BLaER1 (cell line): ENCODE results near the gene ASPM.

Experiments used
- H3K27ac ChIP-seq: shearing (Covaris generic); formaldehyde crosslinking; 2 replicates; pipeline ENCODE4 v1.8.1; 2022
- H3K27me3 ChIP-seq: shearing (Covaris generic); formaldehyde crosslinking; 2 replicates; pipeline ENCODE4 v1.8.1; 2022
- H3K36me3 ChIP-seq: shearing (Covaris generic); formaldehyde crosslinking; 2 replicates; pipeline ENCODE4 v1.8.1; 2022
- H3K4me1 ChIP-seq: shearing (Covaris generic); formaldehyde crosslinking; 2 replicates; pipeline ENCODE4 v1.8.1; 2022
- H3K4me2 ChIP-seq: shearing (Covaris generic); formaldehyde crosslinking; 2 replicates; pipeline ENCODE4 v1.8.1; 2022
- H3K4me3 ChIP-seq: shearing (Covaris generic); formaldehyde crosslinking; 2 replicates; pipeline ENCODE4 v1.8.1; 2022
- H3K9ac ChIP-seq: shearing (Covaris generic); formaldehyde crosslinking; 2 replicates; pipeline ENCODE4 v1.8.1; 2022
- H3K9me3 ChIP-seq: shearing (Covaris generic); formaldehyde crosslinking; 2 replicates; pipeline ENCODE4 v1.8.1; 2022
- H4K20me1 ChIP-seq: shearing (Covaris generic); formaldehyde crosslinking; 2 replicates; pipeline ENCODE4 v1.8.1; 2022
- Cebpa-rat ChIP-seq: shearing (Covaris generic); IDR thresholded peaks from 2 replicates; pipeline ENCODE4 v1.8.1; 2022

The ASPM gene

DNA sequence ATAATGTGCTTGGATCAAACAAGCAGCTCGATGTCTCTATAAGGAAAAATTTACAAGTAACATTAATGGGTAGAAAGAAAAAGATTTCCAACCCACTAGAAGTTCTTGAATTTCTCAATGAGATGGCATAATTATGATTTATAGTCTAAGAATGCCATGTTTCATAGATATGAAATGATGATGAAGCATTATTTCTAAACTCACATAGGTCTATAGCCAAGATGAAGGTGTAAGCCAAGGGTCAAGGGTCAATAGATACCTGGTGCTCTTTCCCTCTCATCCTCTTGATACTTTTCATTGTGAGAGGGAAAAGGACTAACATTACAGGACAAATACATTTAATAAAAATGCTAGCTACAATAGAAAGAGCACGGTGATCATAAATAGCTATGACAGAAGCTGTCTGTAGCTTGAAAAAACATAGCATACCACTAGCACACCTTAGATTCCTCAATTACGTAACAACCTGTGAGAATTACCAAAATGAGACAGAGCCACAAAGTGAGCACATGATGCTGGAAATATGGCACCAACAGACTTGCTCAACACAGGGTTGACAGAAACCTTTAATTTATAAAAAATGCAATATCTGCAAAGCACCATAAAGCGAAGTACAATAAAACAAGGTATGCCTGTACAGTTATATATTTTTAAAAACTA lies 53.1 kb downstream of the ASPM start:
- peaks cover 65% of the 10 kb centered on the region for H3K36me3 ChIP-seq
- TF ChIP-seq Cebpa-rat, result no peak
- no peaks in the 10 kb centered on the region for H4K20me1 ChIP-seq

GRCh38 chr1:197092491-197093023 lies 53.9 kb downstream of the ASPM start:
- peaks cover 73% of the 10 kb centered on the region for H3K36me3 ChIP-seq
- no peaks in the 10 kb centered on the region for H3K4me1 ChIP-seq

More for the DNA sequence above, 53.1 kb downstream of the ASPM start:
- H3K9ac ChIP-seq, result no peak overlapping the region
- no peak overlapping the region for H3K27ac ChIP-seq
- H3K9me3 ChIP-seq, result no peaks in the 10 kb centered on the region
- no peak overlapping the region for H3K4me2 ChIP-seq
- no peaks in the 10 kb centered on the region for H3K27me3 ChIP-seq
- H3K4me3 ChIP-seq, result no peak overlapping the region
- no peaks in the 10 kb centered on the region for H3K4me1 ChIP-seq

DNA sequence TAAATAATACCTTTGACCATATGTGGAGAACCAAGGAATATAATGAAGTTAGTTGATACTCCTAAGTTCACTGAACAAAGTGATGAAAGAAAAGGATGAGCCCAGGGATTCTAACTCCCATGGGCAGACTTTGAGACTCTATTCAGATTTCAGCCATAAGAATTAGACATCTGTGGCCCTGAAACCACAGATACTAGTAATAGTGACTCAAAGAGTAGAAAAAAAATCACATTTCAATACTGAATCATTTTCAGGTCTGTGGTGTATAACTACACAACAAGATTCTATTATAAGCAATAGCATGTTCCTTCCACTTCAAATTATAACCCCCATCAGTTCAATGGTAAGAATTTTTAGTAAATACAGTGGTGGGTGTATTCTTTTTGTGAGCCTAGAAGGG lies 63.0 kb downstream of the ASPM start:
- no peak overlapping the region for H3K4me2 ChIP-seq
- H3K36me3 ChIP-seq, result peaks cover 77% of the 10 kb centered on the region
- 0 out of 2 replicates have a peak, but pooled peaks cover 5% of the 10 kb centered on the region for H3K4me1 ChIP-seq
- H4K20me1 ChIP-seq, result no peaks in the 10 kb centered on the region
- no peak overlapping the region for H3K27ac ChIP-seq
- no peak for TF ChIP-seq Cebpa-rat
- peaks cover 47% of the 10 kb centered on the region for H3K9me3 ChIP-seq
- no peaks in the 10 kb centered on the region for H3K27me3 ChIP-seq
- H3K4me3 ChIP-seq, result no peak overlapping the region
- no peak overlapping the region for H3K9ac ChIP-seq

More at GRCh38 chr1:197092491-197093023, 53.9 kb downstream of the ASPM start:
- H3K27me3 ChIP-seq, result no peaks in the 10 kb centered on the region
- TF ChIP-seq Cebpa-rat, result no peak
- H3K4me2 ChIP-seq, result no peak overlapping the region
- H3K27ac ChIP-seq, result no peak overlapping the region
- no peaks in the 10 kb centered on the region for H4K20me1 ChIP-seq
- no peaks in the 10 kb centered on the region for H3K9me3 ChIP-seq
- H3K9ac ChIP-seq, result no peak overlapping the region
- no peak overlapping the region for H3K4me3 ChIP-seq

GRCh38 chr1:197081117-197081753 lies 65.2 kb downstream of the ASPM start:
- peaks cover 47% of the 10 kb centered on the region for H3K9me3 ChIP-seq
- 0 out of 2 replicates have a peak overlapping the region, but pooled peaks have one; percentile 16 for H3K4me3 ChIP-seq
- H3K27ac ChIP-seq, result no peak overlapping the region
- no peaks in the 10 kb centered on the region for H4K20me1 ChIP-seq
- H3K27me3 ChIP-seq, result no peaks in the 10 kb centered on the region
- H3K4me2 ChIP-seq, result no peak overlapping the region
- no peak for TF ChIP-seq Cebpa-rat
- H3K9ac ChIP-seq, result no peak overlapping the region
- H3K36me3 ChIP-seq, result peaks cover 55% of the 10 kb centered on the region
- H3K4me1 ChIP-seq, result peaks cover 10% of the 10 kb centered on the region; the same call in 1 of the 2 replicates

GRCh38 chr1:197080323-197080722 lies 66.1 kb downstream of the ASPM start:
- H3K9me3 ChIP-seq, result peaks cover 47% of the 10 kb centered on the region
- no peak overlapping the region for H3K27ac ChIP-seq
- H3K36me3 ChIP-seq, result peaks cover 46% of the 10 kb centered on the region
- no peak overlapping the region for H3K4me2 ChIP-seq
- H3K4me3 ChIP-seq, result no peak overlapping the region
- no peaks in the 10 kb centered on the region for H4K20me1 ChIP-seq
- H3K9ac ChIP-seq, result no peak overlapping the region
- H3K4me1 ChIP-seq, result peaks cover 10% of the 10 kb centered on the region; the same call in 1 of the 2 replicates
- no peaks in the 10 kb centered on the region for H3K27me3 ChIP-seq
- no peak for TF ChIP-seq Cebpa-rat

GRCh38 chr1:197076585-197076984 lies 69.9 kb downstream of the ASPM start:
- no peak for TF ChIP-seq Cebpa-rat
- no peak overlapping the region for H3K4me3 ChIP-seq
- H3K36me3 ChIP-seq, result peaks cover 9% of the 10 kb centered on the region
- peaks cover 16% of the 10 kb centered on the region for H3K9me3 ChIP-seq
- no peak overlapping the region for H3K27ac ChIP-seq
- no peak overlapping the region for H3K4me2 ChIP-seq
- no peaks in the 10 kb centered on the region for H4K20me1 ChIP-seq
- no peaks in the 10 kb centered on the region for H3K27me3 ChIP-seq
- no peak overlapping the region for H3K9ac ChIP-seq
- H3K4me1 ChIP-seq, result peaks cover 10% of the 10 kb centered on the region; the same call in 1 of the 2 replicates

DNA sequence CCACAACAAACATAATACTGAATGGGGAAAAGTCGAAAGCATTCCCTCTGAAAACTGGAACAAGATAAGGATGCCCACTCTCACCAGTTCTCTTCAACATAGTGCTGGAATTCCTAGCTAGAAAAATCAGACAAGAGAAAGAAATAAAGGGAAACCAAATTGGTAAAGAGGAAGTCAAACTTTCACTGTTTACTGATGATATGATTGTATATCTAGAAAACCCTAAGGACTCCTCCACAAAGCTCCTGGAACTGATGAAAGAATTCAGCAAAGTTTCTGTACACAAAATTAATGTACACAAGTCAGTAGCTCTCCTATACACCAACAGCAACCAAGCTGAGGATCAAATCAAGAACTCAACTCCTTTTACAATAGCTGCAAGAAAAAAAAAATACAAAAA lies 72.5 kb downstream of the ASPM start:
- Histone ChIP-seq H3K4me3 (no peak overlapping the region), H3K27me3 (no peaks in the 10 kb centered on the region), H3K4me1 (peaks cover 10% of the 10 kb centered on the region; the same call in 1 of the 2 replicates), H3K4me2 (no peak overlapping the region), H3K36me3 (no peaks in the 10 kb centered on the region), H3K9ac (no peak overlapping the region), H3K27ac (no peak overlapping the region), H3K9me3 (peaks cover 9% of the 10 kb centered on the region), H4K20me1 (no peaks in the 10 kb centered on the region)
- no peak for TF ChIP-seq Cebpa-rat

- Histone ChIP-seq H3K36me3 (no peaks in the 10 kb centered on the region), H3K4me3 (no peak overlapping the region), H3K9ac (no peak overlapping the region), H3K4me1 (0 out of 2 replicates have a peak, but pooled peaks cover 8% of the 10 kb centered on the region), H3K27me3 (no peaks in the 10 kb centered on the region), H4K20me1 (no peaks in the 10 kb centered on the region), H3K4me2 (no peak overlapping the region), H3K27ac (no peak overlapping the region), H3K9me3 (peaks cover 10% of the 10 kb centered on the region)
- TF ChIP-seq Cebpa-rat, result no peak
Observed at GRCh38 chr1:197067457-197067818, 79.0 kb downstream of the ASPM start.

GRCh38 chr1:197066719-197067456 lies 79.6 kb downstream of the ASPM start, which contains the start of gene F13B:
Gene F13B, minus strand, starts transcription at chr1:197067260. Its CDS starts 37 bp downstream, at chr1:197067223.
- Histone ChIP-seq H3K27ac (no peak within 1 kb of the TSS), H3K4me1 (0 out of 2 replicates have a peak, but pooled peaks cover 8% of the 10 kb centered on the region), H3K27me3 (no peaks in the 10 kb centered on the region), H3K9ac (no peak within 1 kb of the TSS), H3K4me3 (no peak within 1 kb of the TSS), H3K9me3 (peaks cover 10% of the 10 kb centered on the region), H3K4me2 (no peak within 1 kb of the TSS), H4K20me1 (no peaks in the 10 kb centered on the region), H3K36me3 (no peaks in the 10 kb centered on the region)
- no peak for TF ChIP-seq Cebpa-rat
